Measurements from ENCODE around the gene CEP19. TPM values are rescaled to one million over a fixed set of nuclear protein-coding genes. Genes with fewer than 3 reads are reported as not detected.
A peak's percentile ranks its signal among the peaks of the same experiment; 100 is the strongest.

The CEP19 gene
- total RNA-seq, 1 experiment from 2014 or later = 2.6 TPM

DNA sequence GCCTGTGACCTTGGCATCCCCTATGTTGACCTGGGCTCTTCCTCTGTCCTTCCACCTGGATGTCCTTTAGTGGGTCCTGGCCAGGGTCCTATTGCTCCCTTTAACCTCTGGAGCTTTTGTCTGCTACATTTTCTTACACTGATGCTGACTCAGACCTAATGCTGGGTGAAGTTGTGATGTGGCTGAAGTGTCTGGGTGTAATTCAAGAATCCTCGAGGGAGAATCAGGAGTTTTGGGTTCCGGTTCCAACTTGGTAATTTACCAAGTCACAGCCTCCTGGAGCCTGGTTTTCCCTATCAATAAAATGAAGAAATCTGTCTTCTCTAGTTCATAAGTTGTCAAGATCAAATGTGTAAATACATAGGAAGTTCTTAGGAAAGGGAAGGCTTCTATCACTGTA, 25.6 kb downstream of the CEP19 start:
- Histone ChIP-seq H3K9me3 (ENCODE audit: low read length) (no peaks in the 10 kb centered on the region), H3K4me3 (ENCODE audit: low read length) (no peak overlapping the region), H3K4me1 (ENCODE audit: low read length) (peaks cover 27% of the 10 kb centered on the region), H3K4me2 (ENCODE audit: low read depth, low read length, poor library complexity, severe bottlenecking) (no peak overlapping the region), H3K9ac (ENCODE audit: low read length) (0 out of 2 replicates have a peak overlapping the region, but pooled peaks have one; percentile 2), H3K79me2 (ENCODE audit: low read length) (no peaks in the 10 kb centered on the region), H4K20me1 (ENCODE audit: insufficient read depth, low read depth, low read length) (no peaks in the 10 kb centered on the region), H2AFZ (ENCODE audit: low read length) (no peak overlapping the region), H3K27ac (ENCODE audit: low read length) (no peak overlapping the region), H3K9me2 (replicated peaks; ENCODE audit: insufficient read depth, low read length) (no peaks in the 10 kb centered on the region), H3K36me3 (ENCODE audit: insufficient read depth, low read length) (no peaks in the 10 kb centered on the region), H3K27me3 (ENCODE audit: low read length) (no peaks in the 10 kb centered on the region)
- no peak for DNase-seq

DNA sequence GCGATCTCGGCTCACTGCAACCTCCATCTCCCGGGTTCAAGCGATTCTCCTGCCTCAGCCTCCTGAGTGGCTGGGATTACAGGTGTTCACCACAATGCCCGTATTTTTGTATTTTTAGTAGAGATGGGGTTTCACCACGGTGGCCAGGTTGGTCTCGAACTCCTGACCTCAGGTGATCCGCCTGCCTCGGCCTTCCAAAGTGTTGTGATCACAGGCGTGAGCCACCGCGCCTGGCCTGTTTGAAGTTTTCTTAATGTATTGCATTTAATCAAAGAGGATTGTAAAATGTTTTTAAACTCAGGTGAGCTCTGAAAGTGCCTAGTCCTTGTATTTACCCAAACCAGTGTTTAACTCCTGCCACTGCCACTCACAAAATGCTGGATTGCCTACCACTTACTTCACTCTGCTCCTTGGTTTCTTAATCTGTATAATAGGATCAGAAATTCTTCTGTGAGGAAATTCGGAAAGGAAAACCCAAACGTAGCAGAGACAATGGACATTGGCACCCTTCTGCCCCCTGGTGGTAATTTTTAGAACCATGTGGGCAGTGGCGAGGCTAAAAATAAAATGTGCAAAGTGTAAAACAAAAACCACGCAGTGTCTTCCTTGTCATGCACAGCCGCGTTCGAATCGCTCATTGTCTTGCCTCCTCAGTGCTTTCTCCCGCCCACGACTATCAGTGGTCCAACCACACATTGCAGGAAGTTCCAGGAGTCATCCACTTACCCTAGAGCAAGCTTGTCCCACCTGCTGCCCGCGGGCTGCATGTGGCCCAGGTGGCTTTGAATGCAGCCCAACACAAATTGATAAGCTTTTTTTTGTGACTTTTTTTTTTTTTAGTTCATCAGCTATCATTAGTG, 27.3 kb downstream of the CEP19 start:
- Histone ChIP-seq H3K79me2 (ENCODE audit: low read length) (no peaks in the 10 kb centered on the region), H3K36me3 (ENCODE audit: insufficient read depth, low read length) (no peaks in the 10 kb centered on the region), H4K20me1 (ENCODE audit: insufficient read depth, low read depth, low read length) (no peaks in the 10 kb centered on the region), H2AFZ (ENCODE audit: low read length) (peak overlapping the region; percentile 71), H3K4me3 (ENCODE audit: low read length) (peak overlapping the region; percentile 31; the same call in 1 of the 2 replicates), H3K9ac (ENCODE audit: low read length) (peak overlapping the region; percentile 17), H3K4me2 (ENCODE audit: low read depth, low read length, poor library complexity, severe bottlenecking) (peak overlapping the region; percentile 61), H3K27me3 (ENCODE audit: low read length) (0 out of 2 replicates have a peak, but pooled peaks cover 3% of the 10 kb centered on the region), H3K9me3 (ENCODE audit: low read length) (no peaks in the 10 kb centered on the region), H3K9me2 (replicated peaks; ENCODE audit: insufficient read depth, low read length) (no peaks in the 10 kb centered on the region), H3K27ac (ENCODE audit: low read length) (no peak overlapping the region), H3K4me1 (ENCODE audit: low read length) (peaks cover 20% of the 10 kb centered on the region)
- peak; percentile 87 for DNase-seq

DNA sequence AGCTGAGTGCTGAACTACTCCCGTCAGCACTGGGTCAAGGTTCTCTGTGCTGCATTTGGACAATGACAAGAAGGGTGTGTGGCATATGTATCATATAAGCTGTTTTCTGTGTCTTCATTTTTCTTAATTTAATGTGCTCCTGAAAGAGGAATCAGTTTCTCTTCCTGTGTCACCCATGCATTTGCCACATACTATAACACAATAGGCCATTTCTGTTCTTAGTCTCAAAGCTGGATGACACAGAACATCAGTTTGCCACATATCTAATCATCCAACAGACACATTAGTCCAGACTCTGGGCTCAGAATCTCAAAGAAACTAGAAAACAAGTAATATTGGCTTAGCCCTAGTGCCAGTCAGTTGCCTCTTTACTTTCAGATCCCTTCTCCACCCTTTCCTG, 34.1 kb downstream of the CEP19 start:
- Histone ChIP-seq H3K4me3 (ENCODE audit: low read length) (no peak overlapping the region), H3K9ac (ENCODE audit: low read length) (no peak overlapping the region), H3K27me3 (ENCODE audit: low read length) (0 out of 2 replicates have a peak, but pooled peaks cover 3% of the 10 kb centered on the region), H3K9me3 (ENCODE audit: low read length) (no peaks in the 10 kb centered on the region), H3K36me3 (ENCODE audit: insufficient read depth, low read length) (no peaks in the 10 kb centered on the region), H2AFZ (ENCODE audit: low read length) (no peak overlapping the region), H3K4me2 (ENCODE audit: low read depth, low read length, poor library complexity, severe bottlenecking) (no peak overlapping the region), H3K9me2 (replicated peaks; ENCODE audit: insufficient read depth, low read length) (no peaks in the 10 kb centered on the region), H3K27ac (ENCODE audit: low read length) (no peak overlapping the region), H3K4me1 (ENCODE audit: low read length) (no peaks in the 10 kb centered on the region), H3K79me2 (ENCODE audit: low read length) (no peaks in the 10 kb centered on the region), H4K20me1 (ENCODE audit: insufficient read depth, low read depth, low read length) (no peaks in the 10 kb centered on the region)
- DNase-seq = no peak

DNA sequence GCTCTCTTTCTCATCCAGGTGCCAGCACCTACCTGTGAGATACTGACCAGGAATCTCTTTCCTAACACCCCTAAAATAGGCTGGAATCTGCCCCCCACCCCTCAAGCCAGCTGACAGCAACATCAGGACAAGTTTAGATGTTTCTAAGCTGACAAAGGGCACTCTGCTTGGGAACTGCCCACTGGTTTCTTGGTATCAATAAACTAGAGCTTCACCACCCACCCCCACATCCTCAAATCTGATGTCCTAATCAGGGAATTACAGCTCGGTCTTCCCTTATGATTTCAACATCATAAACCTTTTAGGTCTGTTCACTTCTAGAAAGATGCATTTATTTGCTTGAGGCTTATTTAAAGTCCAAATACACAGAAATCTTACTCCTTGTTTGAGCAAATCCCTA, 34.7 kb downstream of the CEP19 start:
- H3K27me3 ChIP-seq (ENCODE audit: low read length) = 0 out of 2 replicates have a peak, but pooled peaks cover 3% of the 10 kb centered on the region
- no peak overlapping the region for H3K4me3 ChIP-seq (ENCODE audit: low read length)
- H3K9ac ChIP-seq (ENCODE audit: low read length) = no peak overlapping the region
- no peaks in the 10 kb centered on the region for H4K20me1 ChIP-seq (ENCODE audit: insufficient read depth, low read depth, low read length)
- DNase-seq = no peak
- no peaks in the 10 kb centered on the region for H3K4me1 ChIP-seq (ENCODE audit: low read length)
- no peaks in the 10 kb centered on the region for H3K79me2 ChIP-seq (ENCODE audit: low read length)
- no peaks in the 10 kb centered on the region for H3K9me3 ChIP-seq (ENCODE audit: low read length)
- no peak overlapping the region for H3K27ac ChIP-seq (ENCODE audit: low read length)
- H3K36me3 ChIP-seq (ENCODE audit: insufficient read depth, low read length) = no peaks in the 10 kb centered on the region
- no peak overlapping the region for H2AFZ ChIP-seq (ENCODE audit: low read length)
- no peak overlapping the region for H3K4me2 ChIP-seq (ENCODE audit: low read depth, low read length, poor library complexity, severe bottlenecking)
- no peaks in the 10 kb centered on the region for H3K9me2 ChIP-seq (replicated peaks; ENCODE audit: insufficient read depth, low read length)

DNA sequence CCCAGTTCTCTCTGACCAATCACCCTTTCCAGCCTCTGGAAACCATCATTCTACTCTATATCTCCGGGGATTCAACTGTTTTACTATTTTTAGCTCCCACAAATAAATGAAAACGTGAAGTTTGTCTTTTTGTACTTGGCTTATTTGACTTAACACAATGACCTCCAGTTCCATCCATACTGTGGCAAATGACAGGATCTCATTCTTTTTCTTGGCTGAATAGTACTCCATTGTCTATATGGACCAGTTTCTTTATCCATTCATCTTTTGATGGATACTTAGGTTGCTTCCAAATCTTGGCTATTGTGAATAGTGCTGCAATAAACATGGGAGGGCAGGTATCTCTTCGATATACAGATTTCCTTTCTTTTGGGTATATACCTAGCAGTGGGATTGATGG, 38.4 kb downstream of the CEP19 start:
- H2AFZ ChIP-seq (ENCODE audit: low read length) = no peak overlapping the region
- no peak overlapping the region for H3K9ac ChIP-seq (ENCODE audit: low read length)
- no peaks in the 10 kb centered on the region for H3K36me3 ChIP-seq (ENCODE audit: insufficient read depth, low read length)
- no peak for DNase-seq
- H3K9me2 ChIP-seq (replicated peaks; ENCODE audit: insufficient read depth, low read length) = no peaks in the 10 kb centered on the region
- no peak overlapping the region for H3K4me2 ChIP-seq (ENCODE audit: low read depth, low read length, poor library complexity, severe bottlenecking)
- H3K9me3 ChIP-seq (ENCODE audit: low read length) = no peaks in the 10 kb centered on the region
- no peak overlapping the region for H3K4me3 ChIP-seq (ENCODE audit: low read length)
- H3K27ac ChIP-seq (ENCODE audit: low read length) = no peak overlapping the region
- H4K20me1 ChIP-seq (ENCODE audit: insufficient read depth, low read depth, low read length) = no peaks in the 10 kb centered on the region
- H3K79me2 ChIP-seq (ENCODE audit: low read length) = no peaks in the 10 kb centered on the region
- peaks cover 6% of the 10 kb centered on the region for H3K4me1 ChIP-seq (ENCODE audit: low read length)
- no peaks in the 10 kb centered on the region for H3K27me3 ChIP-seq (ENCODE audit: low read length)

DNA sequence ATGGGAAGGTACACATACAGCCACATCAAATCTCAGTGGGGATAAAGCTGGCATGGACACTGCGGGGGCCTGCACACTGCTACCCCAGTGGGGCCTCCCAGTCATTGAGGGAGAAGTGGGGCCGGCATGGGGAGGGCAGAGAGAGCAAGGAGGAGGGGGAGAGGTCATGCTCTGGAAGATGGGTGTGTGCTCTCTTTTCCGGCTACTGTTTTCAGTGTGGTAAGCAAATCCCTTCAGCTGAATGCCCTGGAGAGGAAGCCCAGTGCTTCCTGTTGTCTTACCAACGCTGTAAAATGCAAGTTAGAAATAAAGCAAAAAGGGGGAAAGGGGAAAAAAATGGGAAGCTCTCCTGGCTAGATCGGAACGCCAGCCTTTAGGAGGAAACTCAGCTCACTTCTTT, 41.7 kb downstream of the CEP19 start:
- Histone ChIP-seq H3K79me2 (ENCODE audit: low read length) (no peaks in the 10 kb centered on the region), H3K4me1 (ENCODE audit: low read length) (peaks cover 6% of the 10 kb centered on the region), H3K27ac (ENCODE audit: low read length) (no peak overlapping the region), H2AFZ (ENCODE audit: low read length) (no peak overlapping the region), H3K4me2 (ENCODE audit: low read depth, low read length, poor library complexity, severe bottlenecking) (no peak overlapping the region), H3K4me3 (ENCODE audit: low read length) (no peak overlapping the region), H3K36me3 (ENCODE audit: insufficient read depth, low read length) (no peaks in the 10 kb centered on the region), H4K20me1 (ENCODE audit: insufficient read depth, low read depth, low read length) (no peaks in the 10 kb centered on the region), H3K9me2 (replicated peaks; ENCODE audit: insufficient read depth, low read length) (no peaks in the 10 kb centered on the region), H3K9ac (ENCODE audit: low read length) (no peak overlapping the region), H3K9me3 (ENCODE audit: low read length) (no peaks in the 10 kb centered on the region), H3K27me3 (ENCODE audit: low read length) (no peaks in the 10 kb centered on the region)
- no peak for DNase-seq

DNA sequence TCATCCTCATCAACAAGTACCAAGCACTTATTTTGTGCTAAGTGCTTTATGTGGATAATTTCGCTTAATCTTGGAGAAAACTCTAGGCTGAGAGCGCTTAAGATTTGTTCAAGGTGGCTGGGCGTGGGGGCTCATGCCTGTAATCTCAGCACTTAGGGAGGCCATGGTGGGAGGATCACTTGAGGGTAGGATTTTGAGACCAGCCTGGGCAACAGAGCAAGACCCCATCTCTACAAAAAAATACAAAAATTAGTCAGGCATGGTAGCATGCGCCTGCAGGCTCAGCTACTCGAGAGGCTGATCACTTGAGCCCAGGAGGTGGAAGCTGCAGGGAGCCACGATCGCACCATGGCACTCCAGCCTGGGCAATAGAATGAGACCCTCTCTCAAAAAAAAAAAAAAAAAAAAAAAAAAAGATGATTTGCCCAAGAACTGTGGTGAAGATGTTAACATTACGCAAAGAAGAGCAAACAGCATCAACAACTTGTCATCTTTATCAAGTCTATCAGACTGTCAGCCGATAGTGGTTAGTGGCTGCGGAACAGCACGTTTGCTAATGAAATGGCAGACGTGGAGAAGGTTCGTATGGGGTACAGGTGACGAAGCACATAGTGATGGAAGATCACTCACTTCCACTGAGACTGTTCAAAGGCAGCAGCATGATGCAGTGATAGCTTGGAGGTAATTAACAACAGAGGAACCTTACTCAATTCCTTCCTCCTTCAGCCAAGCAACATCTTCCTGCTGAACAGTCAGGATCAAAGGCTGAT, 44.8 kb downstream of the CEP19 start:
- Histone ChIP-seq H3K4me1 (ENCODE audit: low read length) (peaks cover 6% of the 10 kb centered on the region), H3K4me2 (ENCODE audit: low read depth, low read length, poor library complexity, severe bottlenecking) (no peak overlapping the region), H3K4me3 (ENCODE audit: low read length) (no peak overlapping the region), H3K27me3 (ENCODE audit: low read length) (no peaks in the 10 kb centered on the region), H3K36me3 (ENCODE audit: insufficient read depth, low read length) (no peaks in the 10 kb centered on the region), H3K9me2 (replicated peaks; ENCODE audit: insufficient read depth, low read length) (no peaks in the 10 kb centered on the region), H3K9me3 (ENCODE audit: low read length) (no peaks in the 10 kb centered on the region), H3K9ac (ENCODE audit: low read length) (no peak overlapping the region), H4K20me1 (ENCODE audit: insufficient read depth, low read depth, low read length) (no peaks in the 10 kb centered on the region), H2AFZ (ENCODE audit: low read length) (no peak overlapping the region), H3K79me2 (ENCODE audit: low read length) (no peaks in the 10 kb centered on the region), H3K27ac (ENCODE audit: low read length) (no peak overlapping the region)
- no peak for DNase-seq

Data from Karpas-422 (cell line).